Forelimb muscle (tissue), 1 donor: ENCODE results near the gene DENND2A. TPM values are rescaled to one million over a fixed set of nuclear protein-coding genes. Genes with fewer than 3 reads are reported as not detected.
"Not testable (repeated sequence)": the region's sequence is repeated elsewhere in the genome, so short reads cannot be mapped to it uniquely, and the experiment has no call there.

Experiments
- DNase-seq: peaks from one replicate; pipeline ENCODE4 v3.0.0-alpha.2; 2013; ENCODE audit warnings: low read depth
- polyA plus RNA-seq: library from polyadenylated mRNA; unstranded; fragments of 120-200 nt; gene quantifications from one replicate; pipeline ENCODE4 v1.2.1, GENCODE V29; 2013; ENCODE audit not compliant: insufficient read length

The DENND2A gene
- polyA plus RNA-seq, 1 donor = 41.9 TPM

DNA sequence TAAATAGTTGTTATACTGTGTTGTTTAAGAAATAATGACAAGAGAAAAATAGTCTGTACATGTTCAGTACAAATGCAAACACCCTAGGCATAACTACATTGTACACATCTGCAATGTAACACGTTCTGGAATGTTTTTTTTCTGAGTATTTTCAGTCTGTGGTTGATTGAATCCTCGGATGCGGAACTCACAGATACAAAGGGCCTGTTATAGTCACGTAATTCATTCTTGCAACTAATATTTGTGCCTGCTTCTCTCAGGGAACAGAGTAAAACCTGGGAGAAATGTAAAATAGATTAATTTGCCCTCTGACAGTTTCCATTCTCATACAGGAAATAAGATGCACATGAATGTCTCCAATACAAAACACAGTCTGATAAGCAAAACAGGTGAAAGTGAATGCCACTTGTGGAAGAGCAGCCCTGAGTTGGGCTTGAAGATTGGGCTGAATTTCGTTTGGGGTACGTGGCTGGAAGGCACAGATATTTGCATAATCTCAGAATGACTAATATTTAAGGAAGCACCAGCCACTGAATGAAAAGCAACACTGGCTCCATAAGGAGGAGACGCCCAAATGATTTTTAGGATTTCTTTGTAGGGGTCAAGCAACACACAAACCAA is 19.1 kb downstream of the DENND2A start:
- no peak for DNase-seq

DNA sequence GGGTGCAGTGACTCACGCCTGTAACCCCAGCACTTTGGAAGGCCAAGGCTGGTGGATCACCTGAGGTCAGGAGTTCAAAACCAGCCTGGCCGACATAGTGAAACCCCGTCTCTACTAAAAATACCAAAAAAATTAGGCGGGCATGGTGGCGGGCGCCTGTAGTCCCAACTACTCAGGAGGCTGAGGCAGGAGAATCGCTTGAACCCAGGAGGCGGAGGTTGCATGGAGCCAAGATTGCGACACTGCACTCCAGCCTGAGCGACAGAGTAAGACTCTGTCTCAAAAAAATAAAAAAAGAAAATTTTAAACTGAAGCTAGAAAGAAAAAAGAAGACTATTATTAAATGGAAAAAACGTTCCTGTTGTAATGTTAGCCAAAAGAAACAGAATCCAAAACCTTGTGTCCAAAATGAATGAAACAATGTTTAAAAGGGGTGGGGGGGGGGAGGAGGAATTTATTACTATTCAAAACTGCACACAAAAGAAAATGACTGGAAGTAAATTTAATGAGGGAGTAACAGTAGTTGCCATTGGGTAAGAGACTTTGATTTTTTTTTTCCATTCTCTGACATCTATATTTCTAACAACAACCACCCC is 20.6 kb downstream of the DENND2A start:
- not testable (repeated sequence) for DNase-seq

DNA sequence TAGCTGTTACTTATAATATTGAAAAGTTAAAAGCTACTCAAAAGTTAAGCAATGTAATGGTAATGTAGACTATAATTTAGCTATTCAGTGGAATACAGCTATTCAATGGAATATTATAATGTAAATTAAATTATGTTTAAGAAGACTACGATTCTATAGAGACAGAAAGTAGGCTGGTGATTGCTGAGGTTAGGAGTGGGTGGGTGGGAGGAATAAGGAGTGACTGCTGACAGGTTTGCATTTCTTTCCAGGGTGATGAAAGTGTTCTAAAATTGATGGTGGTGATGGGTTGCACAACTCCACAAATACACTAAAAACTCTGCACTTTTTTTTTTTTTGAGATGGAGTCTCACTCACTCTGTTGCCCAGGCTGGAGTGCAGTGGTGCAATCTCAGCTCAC is 21.4 kb downstream of the DENND2A start:
- no peak for DNase-seq

DNA sequence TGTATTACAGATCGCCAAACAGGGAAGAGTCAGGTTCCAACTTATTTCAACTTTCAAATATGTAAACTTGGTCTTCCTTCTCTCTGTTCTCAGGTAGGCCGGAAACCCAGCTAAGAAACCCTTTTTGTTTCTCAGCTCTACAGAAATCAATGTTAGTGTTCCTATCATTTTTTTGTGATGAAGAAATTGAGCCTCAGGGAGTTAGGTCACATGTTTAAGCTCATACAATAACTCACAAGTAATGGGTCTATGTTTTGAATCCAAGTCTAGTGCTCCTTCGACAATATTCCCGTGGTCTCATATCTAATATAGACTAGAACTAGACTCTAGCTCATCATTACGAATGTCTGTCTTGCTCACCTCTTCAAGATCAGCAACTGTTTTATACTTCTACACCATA is 22.3 kb downstream of the DENND2A start:
- DNase-seq = no peak

DNA sequence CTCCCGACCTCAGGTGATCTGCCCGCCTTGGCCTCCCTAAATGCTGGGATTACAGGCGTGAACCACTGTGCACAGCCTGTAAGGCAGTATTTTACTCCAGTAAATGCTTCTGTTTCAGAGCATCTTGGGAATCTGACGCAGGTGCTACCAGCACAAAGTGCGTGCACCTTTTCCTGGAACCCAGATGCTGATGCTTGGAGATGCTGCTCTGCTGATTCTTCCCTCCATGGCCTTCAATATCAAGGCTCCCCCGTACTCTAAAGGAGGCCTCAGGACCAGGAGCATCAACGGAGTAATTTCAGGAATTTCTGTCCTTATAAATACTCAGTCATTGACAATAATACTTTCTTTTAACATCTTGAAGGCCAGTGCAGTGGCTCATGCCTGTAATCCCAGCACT is 23.5 kb downstream of the DENND2A start:
- no peak for DNase-seq

DNA sequence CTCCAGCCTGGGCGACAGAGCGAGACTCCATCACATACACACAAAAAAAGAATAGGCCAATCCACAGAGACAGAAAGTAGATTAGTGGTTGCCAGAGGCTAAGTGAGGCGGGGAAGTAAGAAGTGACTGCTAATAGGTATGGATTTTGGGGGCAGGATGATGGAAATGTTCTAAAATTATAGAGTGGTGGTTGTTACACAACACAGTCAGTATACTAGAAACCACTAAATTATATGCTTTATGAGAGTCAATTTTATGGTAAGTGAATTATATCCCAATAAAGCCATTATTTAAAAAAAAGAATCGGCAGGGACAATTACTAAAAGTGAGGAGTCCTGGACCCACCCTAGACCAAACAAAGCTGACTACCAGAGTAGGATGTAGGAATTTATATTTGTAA is 24.3 kb downstream of the DENND2A start:
- no peak for DNase-seq

DNA sequence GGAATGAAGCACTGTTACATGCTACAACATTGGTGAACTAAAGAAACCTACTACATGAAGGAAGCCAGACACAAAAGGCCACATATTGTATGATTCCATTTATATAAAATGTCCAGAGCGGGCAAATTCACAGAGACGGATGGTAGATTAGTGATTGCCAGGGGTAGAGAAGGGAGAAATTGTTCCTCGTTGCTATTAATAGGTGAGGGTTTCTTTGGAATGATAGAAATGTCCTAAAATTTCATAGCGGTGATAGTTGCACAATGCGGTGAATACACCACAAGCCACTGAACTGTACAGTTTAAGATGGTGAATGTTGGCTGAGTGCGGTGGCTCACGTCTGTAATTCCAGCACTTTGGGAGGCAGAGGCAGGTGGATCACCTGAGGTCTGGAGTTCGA is 29.0 kb downstream of the DENND2A start:
- no peak for DNase-seq

DNA sequence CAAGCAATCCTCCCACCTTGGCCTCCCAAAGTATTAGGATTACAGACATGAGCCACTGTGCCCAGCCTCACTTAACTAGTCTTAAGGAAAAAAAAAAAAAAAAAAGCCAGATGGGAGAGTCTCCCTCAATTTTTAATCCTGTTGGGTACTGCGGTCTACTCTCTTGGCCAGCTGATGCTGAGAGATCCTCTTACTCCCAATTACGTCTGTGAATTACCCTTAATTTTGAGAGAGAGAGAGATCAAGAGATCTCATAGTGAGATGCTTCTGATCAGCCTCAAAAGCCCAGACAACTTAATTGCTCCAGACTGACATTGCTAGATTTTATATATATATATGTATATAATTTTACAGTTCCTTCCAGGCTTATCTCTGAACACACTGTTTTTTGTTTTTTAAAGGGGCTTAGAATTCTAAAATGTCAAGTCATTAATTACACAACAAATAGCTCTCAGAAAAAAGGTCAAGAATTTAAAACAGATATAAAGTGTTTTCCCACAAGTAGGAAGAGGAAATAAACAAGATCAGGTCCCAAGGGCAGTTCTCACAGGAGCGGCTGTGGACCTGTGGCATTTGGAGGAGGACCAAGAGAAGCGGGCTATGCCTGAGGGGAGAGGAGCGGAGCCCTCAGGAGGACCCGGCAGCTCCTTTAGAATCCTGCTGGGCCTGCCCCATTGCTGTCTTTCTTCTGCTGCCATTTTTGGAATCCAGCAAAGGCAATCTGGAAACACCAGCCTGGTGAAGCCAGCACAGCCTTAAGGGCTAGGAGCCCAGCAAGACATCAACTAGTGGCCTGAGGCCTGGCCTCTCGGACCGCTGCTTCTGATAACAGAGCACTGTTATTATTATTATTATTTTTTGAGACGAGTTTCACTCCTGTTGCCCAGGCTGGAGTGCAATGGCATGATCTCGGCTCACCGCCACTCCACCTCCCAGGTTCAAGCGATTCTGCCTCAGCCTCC is 30.1 kb downstream of the DENND2A start:
- no peak for DNase-seq

DNA sequence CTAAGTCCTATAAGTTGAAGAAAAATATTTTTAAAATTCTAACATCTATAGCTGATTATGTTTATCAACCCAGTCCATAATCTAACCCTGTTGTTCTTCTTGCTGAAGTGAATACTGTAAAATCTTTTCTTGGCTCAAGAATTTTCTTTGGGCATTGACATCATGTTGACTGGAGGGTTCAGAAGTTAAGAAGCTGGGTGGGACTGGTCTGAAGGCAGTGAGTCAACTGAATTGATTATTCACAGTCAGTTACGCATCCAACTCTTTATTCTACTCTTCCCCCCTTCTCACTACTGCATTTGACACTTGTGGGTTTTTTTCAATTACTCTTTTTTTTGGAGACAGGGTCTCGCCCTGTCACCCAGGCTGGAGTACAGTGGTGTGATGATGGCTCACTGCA is 31.0 kb downstream of the DENND2A start:
- no peak for DNase-seq

DNA sequence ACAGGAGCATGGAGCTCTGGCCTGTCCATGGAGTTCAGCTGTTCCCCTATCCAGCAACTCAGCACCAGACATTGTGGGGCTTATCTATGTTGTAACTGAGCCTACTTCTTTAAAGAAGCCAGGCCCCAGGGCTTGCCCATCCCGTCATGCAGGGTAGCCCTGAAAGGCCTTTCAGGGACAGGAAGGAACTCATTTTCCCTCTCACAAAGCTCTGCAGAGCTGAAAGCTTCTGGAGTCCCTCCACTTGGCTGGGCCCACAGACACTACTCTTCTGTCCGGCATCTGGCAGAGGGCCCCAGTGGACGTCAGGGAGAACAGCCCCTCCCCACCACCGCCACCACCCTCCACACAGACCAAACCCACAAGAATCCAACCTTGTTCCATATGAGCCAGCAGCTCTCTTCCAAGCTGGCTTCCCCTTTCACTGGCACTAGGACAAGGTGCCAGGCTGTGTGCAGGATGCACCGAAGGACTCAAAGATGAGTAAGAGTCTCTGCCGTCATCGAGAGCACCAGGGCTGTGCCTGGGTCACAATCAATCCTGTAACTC is 33.1 kb downstream of the DENND2A start:
- DNase-seq = no peak

DNA sequence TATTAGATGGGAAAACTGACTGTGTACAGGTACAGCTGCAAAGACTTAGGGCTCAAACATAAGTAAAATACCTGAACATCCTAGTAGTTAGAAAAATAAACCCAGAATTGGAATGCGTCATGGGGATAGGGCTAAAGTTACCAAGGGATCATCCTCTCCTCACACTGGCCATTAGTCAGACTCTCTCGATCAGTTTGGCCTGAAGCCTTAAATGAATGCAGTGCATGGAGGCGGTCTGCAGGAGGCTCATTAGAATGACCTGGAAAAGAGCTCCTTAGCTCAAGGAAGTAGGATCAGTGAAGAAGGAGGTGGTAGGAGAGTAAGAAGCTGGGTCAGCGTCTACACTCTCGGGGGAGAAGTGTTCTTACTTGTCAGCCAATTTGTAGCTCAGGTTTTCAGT is 35.3 kb downstream of the DENND2A start:
- DNase-seq = no peak

DNA sequence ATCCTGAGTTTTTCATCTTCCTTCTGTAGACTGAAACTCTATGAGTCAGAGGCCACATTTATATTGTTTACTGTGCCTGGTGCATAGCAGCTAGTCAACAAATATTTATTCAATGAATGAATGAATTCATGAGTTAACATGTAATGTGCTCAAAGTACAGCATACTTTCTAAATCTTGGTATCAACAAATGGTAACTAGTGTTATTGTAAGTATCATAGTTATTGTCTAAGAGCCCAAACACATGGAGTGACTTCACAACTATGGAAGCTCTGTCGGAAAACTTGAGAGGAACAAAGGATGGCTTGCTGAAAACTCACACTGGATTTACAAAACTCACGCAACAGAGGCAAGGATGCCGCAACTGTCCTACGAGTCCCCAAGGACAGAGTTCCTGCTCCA is 35.9 kb downstream of the DENND2A start:
- DNase-seq = no peak

DNA sequence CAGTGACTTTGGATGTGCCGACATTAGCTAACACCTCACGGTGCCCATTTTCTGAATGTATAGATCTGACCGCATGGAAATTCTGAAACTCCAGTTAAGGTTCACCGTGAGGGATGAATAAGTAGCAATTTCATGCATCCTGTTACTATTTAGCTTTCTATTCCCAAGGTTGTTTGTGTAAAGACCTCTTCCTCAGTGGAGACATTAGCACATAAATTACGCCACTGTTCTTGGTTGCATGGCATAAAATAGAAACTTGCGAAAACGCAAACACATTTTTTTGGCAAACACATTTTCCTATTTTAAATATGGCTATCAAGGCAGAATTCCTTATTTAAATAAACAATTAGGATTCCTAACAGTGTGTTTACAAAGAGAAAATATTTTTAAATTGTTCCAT is 36.5 kb downstream of the DENND2A start:
- DNase-seq = no peak

DNA sequence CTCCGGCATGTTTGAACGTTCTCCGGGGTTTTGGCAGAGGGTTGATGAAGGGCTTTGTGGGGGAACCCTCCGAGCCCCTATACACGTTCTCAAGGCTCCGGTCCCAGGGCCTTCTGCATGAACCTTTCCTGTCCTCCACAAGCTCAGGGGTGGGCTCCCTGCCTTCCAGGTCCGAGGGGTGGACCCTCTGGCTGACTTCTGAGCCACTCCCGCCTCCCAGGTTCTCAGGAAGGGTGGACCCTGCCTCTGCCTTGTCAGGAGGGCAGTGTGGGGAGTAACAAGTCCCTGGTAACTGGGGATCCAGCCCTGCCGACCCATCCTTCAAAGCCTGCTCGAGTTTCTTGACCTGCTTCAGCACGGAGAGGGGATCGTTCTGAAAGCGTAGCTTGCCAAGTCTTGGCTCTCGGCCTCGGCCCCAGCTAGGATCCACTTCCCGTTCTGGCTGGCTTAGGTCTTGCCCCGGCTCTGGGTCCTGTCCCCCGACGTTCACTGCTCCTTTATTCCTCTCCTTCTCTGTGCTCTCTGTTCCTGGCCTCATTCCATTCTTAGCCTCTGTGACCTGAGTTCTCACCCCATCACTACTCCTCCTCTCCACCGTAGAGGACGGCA is 38.9 kb downstream of the DENND2A start:
- no peak for DNase-seq

DNA sequence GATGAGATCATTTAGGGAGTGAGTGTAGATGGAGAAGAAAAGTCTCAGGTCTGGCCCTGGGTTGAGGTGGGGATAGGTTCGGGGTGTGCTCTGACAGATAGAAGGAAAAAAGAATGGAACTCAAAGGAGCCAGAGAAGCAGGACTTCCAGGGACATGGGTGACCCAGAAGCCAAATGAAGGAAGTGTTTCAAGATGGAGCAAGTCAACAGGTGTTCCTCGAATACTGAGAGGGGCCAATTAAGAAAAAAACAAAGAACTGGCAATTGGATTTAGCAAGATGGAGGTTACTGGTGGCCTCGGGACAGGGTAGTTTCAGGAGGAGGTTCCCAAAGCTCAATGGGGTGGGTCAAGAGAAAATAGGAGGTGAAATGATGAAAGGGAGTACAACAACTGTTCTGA is 40.3 kb downstream of the DENND2A start:
- no peak for DNase-seq

DNA sequence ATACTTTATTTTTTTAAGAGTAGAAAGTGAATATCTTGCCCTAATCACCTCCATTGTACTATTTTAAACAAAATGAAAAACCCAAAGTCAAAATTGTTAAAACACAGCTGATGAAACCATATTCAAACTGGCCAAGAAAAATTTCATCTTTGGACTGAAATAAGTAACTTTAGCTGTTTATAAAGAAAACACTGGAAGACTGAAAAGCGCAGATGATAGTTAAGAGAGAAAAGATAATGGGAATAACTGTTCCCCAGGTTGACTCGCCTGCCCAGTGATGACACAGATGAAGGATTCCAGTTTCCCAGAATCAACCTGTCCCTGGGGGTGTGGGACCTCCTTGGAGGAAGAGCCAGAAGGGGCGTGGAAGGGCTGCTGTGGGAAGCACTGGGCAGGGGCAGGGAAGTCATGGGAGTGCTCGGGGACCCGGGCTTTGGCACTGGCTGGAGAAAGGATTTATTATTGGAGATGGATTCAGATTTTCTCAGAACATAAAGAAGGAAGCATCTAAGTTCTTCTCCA is 43.1 kb downstream of the DENND2A start:
- no peak for DNase-seq

DNA sequence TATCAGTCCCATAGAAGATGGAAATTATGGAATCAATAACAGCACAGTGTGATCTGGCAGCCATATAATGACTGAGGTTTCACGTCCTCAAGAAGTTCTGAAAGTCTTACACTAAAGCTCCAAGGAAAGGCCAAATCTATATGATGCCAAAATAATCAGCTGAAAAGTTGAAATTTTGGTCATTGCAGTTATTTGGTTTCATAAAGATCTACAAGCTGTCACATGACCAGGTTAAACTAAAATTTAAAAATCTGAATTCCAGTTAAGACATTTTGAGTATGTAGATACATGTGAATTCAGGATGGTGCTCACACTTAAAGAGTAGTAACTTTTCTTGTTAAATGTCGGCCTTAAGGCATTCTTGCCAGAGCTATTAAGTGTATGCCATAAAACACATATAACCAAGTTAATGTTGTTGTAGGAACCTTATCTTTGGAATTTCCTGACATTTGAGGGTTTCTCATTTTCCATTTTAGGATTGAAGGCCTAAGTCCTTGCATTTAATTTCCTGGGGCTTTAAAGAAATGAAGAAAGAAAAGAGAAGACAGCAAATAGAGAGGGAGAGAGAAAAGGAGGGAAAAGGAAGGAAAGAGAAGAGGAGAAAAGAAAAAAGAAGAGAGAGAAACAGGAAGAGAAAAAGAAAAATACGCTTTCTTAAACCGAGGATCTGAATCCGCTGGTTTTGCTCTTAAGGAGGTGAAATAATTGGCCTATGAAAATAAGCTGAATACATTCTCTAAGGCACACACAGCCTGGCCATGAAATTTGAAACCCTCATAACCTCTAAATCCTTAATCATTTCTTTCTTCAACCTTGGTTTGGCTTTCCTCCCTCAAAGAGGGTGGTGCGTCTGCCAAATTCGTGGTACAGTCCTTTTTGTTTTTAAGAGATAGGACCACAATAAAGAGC is 43.8 kb downstream of the DENND2A start:
- no peak for DNase-seq

DNA sequence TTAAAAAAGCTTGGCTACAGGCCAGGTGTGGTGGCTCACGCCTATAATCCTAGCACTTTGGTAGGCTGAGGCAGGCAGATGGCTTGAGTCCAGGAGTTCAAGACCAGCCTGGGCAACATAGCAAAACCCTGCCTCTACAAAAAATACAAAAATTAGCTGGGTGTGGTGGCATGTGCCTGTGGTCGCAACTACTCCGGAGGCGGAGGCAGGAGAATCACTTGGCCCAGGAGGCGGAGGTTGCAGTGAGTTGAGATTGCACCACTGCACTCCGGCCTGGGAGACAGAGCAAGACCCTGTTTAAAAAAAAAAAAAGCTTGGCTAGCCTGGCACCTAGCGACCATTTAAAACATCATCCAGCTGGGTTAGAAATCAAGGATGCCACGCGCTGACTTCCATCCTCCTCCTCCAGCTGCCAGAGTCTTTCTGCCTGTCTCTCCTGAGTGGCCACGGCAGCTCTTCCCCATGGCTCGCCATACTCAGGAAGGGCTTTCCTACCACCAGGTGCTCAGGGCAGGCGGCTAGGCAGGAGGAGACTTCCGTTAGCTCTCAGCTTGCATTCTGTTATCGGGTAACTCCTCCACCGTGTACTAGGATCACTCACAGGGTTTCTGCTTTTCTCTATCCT is 45.0 kb downstream of the DENND2A start:
- no peak for DNase-seq

DNA sequence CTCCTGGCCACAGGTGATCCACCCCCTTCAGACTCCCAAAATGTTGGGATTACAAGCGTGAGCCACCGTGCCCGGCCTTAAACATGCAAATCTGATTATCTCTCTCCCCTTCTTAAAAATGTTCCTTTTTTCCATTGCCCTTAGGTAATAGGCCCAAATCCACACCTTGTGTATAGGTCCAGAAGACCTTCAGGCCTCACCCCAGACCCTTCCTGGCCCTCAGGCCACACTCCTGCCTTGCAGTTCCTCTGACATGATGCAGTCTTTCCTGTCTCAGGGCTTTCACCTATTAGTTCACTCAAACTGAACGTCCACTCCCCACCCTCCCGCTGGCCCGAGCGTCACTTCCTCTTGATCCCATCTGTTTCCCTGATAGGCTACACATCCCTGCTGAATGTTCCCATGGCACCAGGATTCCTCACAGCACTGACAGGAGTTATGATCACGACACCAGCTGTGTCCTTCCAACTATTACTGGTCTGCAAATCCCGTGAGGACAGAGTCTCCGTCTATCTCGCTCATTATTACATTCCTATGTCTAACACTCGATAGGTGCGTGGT is 46.4 kb downstream of the DENND2A start:
- no peak for DNase-seq

DNA sequence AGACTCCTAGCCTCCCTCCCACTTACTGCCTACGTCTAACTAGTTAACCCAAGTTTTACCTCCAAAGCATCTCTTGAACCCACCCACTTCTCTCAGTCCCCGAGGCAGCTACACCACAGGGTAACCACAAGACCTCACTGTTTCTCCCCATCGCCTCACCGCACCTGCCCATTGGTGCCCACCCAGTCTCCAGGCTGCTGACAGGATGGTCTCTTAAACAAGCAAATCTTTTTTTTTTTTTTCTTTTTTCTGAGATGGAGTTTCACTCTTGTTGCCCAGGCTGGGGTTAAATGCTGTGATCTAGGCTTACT is 47.0 kb downstream of the DENND2A start:
- no peak for DNase-seq
